AG04450 (cell line): ENCODE data around the gene CATSPER3. TPM values are rescaled to one million over a fixed set of nuclear protein-coding genes. Genes with fewer than 3 reads are reported as not detected.
A peak's percentile ranks its signal among the peaks of the same experiment; 100 is the strongest.

Experiments used
- CTCF ChIA-PET: fragments of 300-600, 350-600 bp; formaldehyde crosslinking; extraction: SDS; loops from one replicate; lab custom pipeline; 2022; ENCODE audit warnings: antibody characterized with exemption, inconsistent platforms; lab: Charles Lee
- POLR2A ChIA-PET: fragments of 350-600 bp; formaldehyde crosslinking; extraction: SDS; loops from one replicate; lab custom pipeline; 2021; ENCODE audit warnings: antibody characterized with exemption, inconsistent platforms; lab: Yijun Ruan, JAX
- DNase-seq: peaks from one replicate; pipeline ENCODE4 v3.0.0-alpha.2; 2011; ENCODE audit warnings: low read depth, low spot score
- H3K27ac ChIP-seq: one replicate; pipeline ENCODE4 v1.5.1; 2012; ENCODE audit warnings: low read depth, low read length, control low read depth
- H3K27me3 ChIP-seq: one replicate; pipeline ENCODE4 v1.6.0; 2012; ENCODE audit warnings: low read length; ENCODE audit not compliant: control insufficient read depth, insufficient read depth
- H3K4me3 ChIP-seq: 2 replicates; pipeline ENCODE4 v1.5.1; 2011; ENCODE audit warnings: mild to moderate bottlenecking, low read depth, low read length, control low read depth
- H3K9me3 ChIP-seq: 2 replicates; pipeline ENCODE4 v1.5.1; 2012; ENCODE audit warnings: low read length; ENCODE audit not compliant: control insufficient read depth, insufficient read depth
- CTCF ChIP-seq: IDR thresholded peaks from 2 replicates; pipeline ENCODE4 v1.5.1; 2011; ENCODE audit warnings: low read depth, low read length, control low read depth, inconsistent platforms
- polyA plus RNA-seq: library from polyadenylated mRNA; depleted of rRNA; stranded (reverse); fragments of >200 nt; gene quantifications from 2 replicates; pipeline ENCODE4 v1.2.3, GENCODE V29; 2011

Gene CATSPER3
- polyA plus RNA-seq, 1 experiment: 0.22 TPM

GRCh38 chr5:135057233-135057632 is 89.5 kb downstream of the CATSPER3 start:
- DNase-seq: no peak
- Histone ChIP-seq H3K9me3 (no peaks in the 10 kb centered on the region; the same call in 1 of the 2 replicates), H3K27me3 (peaks cover 21% of the 10 kb centered on the region), H3K27ac (no peak overlapping the region), H3K4me3 (no peak overlapping the region)
- ChIA-PET CTCF (no interaction called here), POLR2A (no interaction called here)
- no peak for TF ChIP-seq CTCF

- H3K4me3 ChIP-seq: no peak overlapping the region
- CTCF ChIA-PET: no interaction called here
- no peak overlapping the region for H3K27ac ChIP-seq
- POLR2A ChIA-PET: no interaction called here
- peaks cover 17% of the 10 kb centered on the region for H3K27me3 ChIP-seq
- DNase-seq: no peak
- H3K9me3 ChIP-seq: no peaks in the 10 kb centered on the region; the same call in 1 of the 2 replicates
- no peak for TF ChIP-seq CTCF
Measured at GRCh38 chr5:135058331-135058732, 90.6 kb downstream of the CATSPER3 start.

- Histone ChIP-seq H3K9me3 (no peaks in the 10 kb centered on the region; the same call in 1 of the 2 replicates), H3K27ac (no peak overlapping the region), H3K27me3 (peaks cover 13% of the 10 kb centered on the region), H3K4me3 (no peak overlapping the region)
- TF ChIP-seq CTCF: peak; percentile 16; the same call in 1 of the 2 replicates
- ChIA-PET CTCF (no interaction called here), POLR2A (no interaction called here)
- no peak for DNase-seq
Measured at GRCh38 chr5:135059000-135059923, 91.6 kb downstream of the CATSPER3 start.

GRCh38 chr5:135060021-135060420 is 92.3 kb downstream of the CATSPER3 start:
- DNase-seq: no peak
- CTCF ChIA-PET: no interaction called here
- H3K27me3 ChIP-seq: peaks cover 12% of the 10 kb centered on the region
- POLR2A ChIA-PET: no interaction called here
- H3K4me3 ChIP-seq: no peak overlapping the region
- no peaks in the 10 kb centered on the region; the same call in 1 of the 2 replicates for H3K9me3 ChIP-seq
- no peak overlapping the region for H3K27ac ChIP-seq
- TF ChIP-seq CTCF: no peak

- TF ChIP-seq CTCF: no peak
- Histone ChIP-seq H3K9me3 (no peaks in the 10 kb centered on the region; the same call in 1 of the 2 replicates), H3K27ac (no peak overlapping the region), H3K27me3 (peaks cover 10% of the 10 kb centered on the region), H3K4me3 (no peak overlapping the region)
- CTCF ChIA-PET: interaction anchor here (0.6 kb wide), 1 partner anchor 18 kb away, joined by 3 read pairs; no protein-coding TSS in a partner anchor
- POLR2A ChIA-PET: no interaction called here
- DNase-seq: no peak
Measured at GRCh38 chr5:135061001-135061400, 93.3 kb downstream of the CATSPER3 start.
